Measurements from ENCODE around the gene URB2. TPM values are rescaled to one million over a fixed set of nuclear protein-coding genes. Genes with fewer than 3 reads are reported as not detected.

The URB2 gene
- total RNA-seq, 1 donor from 2014 or later, result 9.0 TPM

DNA sequence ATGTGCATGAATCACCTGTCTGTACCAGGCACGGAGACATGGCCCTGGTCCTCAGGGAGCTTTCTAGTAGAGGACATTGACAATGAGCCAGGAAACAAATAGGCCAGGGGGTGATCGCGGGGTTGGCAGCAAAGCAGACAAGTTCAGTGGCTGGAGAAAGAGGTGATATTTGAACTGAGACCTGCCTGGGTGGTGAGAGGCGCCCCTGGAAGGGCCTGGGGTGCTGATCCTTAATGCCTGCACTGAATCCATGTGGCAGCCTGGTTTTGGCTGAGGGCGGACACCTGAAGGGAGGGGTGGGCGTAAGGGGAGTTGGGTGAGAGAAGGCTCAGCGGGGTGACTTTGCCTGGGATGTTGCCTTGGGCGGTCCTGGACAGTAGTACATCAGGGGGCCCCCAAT, 35.9 kb downstream of the URB2 start:
- H3K27ac Mint-ChIP-seq (ENCODE audit: unreplicated experiment), result no peak overlapping the region

DNA sequence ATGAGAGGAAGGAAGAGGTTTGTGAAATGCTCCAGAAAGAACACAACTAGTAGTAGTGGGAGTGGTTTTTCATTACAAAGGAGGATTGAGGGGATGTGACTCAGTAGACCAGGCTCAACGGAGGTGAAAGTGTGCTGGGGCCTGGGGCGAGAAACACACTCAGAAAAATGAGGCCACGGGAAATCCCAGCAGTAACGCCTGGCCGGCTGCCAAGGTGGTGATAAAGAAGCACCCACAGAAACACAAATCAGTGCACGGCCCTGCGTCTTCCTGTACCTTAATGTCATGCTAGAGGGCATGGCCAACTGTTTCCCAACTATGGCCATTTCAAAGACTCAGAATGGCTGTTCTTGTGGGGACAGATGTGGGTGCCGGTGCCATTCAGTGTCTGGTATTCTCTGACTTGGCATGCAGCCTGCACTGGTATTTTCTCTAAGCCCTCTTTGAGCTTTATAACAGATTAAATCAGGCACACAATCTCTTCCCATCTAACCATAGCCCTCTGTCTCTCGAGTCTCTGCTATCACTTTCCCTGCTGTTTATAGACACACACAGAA, 38.2 kb downstream of the URB2 start:
- H3K4me1 Mint-ChIP-seq (ENCODE audit: low read depth, unreplicated experiment), result no peaks in the 10 kb centered on the region
- H3K36me3 Mint-ChIP-seq (ENCODE audit: unreplicated experiment), result no peaks in the 10 kb centered on the region

More for the DNA sequence above, 35.9 kb downstream of the URB2 start:
- Mint-ChIP-seq H3K4me1 (ENCODE audit: low read depth, unreplicated experiment) (no peaks in the 10 kb centered on the region), H3K36me3 (ENCODE audit: unreplicated experiment) (no peaks in the 10 kb centered on the region), H3K27me3 (ENCODE audit: unreplicated experiment) (no peaks in the 10 kb centered on the region), H3K4me3 (ENCODE audit: unreplicated experiment) (no peak overlapping the region), H3K9me3 (ENCODE audit: unreplicated experiment) (no peaks in the 10 kb centered on the region)
- TF ChIP-seq, protein P1, sequence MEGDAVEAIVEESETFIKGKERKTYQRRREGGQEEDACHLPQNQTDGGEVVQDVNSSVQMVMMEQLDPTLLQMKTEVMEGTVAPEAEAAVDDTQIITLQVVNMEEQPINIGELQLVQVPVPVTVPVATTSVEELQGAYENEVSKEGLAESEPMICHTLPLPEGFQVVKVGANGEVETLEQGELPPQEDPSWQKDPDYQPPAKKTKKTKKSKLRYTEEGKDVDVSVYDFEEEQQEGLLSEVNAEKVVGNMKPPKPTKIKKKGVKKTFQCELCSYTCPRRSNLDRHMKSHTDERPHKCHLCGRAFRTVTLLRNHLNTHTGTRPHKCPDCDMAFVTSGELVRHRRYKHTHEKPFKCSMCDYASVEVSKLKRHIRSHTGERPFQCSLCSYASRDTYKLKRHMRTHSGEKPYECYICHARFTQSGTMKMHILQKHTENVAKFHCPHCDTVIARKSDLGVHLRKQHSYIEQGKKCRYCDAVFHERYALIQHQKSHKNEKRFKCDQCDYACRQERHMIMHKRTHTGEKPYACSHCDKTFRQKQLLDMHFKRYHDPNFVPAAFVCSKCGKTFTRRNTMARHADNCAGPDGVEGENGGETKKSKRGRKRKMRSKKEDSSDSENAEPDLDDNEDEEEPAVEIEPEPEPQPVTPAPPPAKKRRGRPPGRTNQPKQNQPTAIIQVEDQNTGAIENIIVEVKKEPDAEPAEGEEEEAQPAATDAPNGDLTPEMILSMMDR (IDR thresholded peaks at IDR 0.05; ENCODE audit: partially characterized antibody, unreplicated experiment), result no peak
- no peak for DNase-seq

DNA sequence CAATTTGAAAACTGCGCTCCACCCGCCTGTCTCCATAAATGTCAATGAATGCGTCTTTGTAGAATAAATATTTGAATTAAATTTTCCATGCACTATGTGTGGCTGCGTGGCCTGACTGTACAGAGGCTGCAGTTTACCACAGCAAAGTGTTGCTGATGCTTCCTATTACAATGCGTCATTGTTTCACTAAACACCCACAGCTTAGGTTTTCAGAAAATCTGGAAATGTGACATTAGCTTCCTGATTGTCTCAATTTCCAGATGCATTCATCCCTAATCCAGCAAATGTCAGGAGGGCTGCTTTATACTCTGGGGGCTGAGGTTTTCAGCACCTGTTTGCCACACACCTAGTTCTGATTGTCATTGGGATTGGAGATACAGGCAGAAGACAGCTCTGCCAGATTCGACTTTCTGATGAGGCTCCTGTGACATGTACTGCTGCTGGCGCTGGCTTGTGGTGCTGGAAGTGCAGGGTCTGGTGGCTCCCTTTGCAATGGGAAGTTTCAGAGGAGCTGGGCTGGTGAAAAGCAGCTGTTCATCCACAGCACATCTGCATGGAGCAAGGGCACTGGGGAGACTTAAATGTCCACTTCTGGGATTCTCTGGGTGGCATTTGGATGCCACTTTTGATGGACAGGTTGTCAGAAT, 40.0 kb downstream of the URB2 start:
- Mint-ChIP-seq H3K9me3 (ENCODE audit: unreplicated experiment) (no peaks in the 10 kb centered on the region), H3K27me3 (ENCODE audit: unreplicated experiment) (no peaks in the 10 kb centered on the region), H3K27ac (ENCODE audit: unreplicated experiment) (no peak overlapping the region), H3K4me1 (ENCODE audit: low read depth, unreplicated experiment) (no peaks in the 10 kb centered on the region), H3K4me3 (ENCODE audit: unreplicated experiment) (no peak overlapping the region), H3K36me3 (ENCODE audit: unreplicated experiment) (no peaks in the 10 kb centered on the region)
- DNase-seq, result no peak
- TF ChIP-seq, protein P1 (IDR thresholded peaks at IDR 0.05; ENCODE audit: partially characterized antibody, unreplicated experiment), result no peak

More for the DNA sequence above, 38.2 kb downstream of the URB2 start:
- Mint-ChIP-seq H3K4me3 (ENCODE audit: unreplicated experiment) (no peak overlapping the region), H3K27ac (ENCODE audit: unreplicated experiment) (no peak overlapping the region), H3K27me3 (ENCODE audit: unreplicated experiment) (no peaks in the 10 kb centered on the region), H3K9me3 (ENCODE audit: unreplicated experiment) (no peaks in the 10 kb centered on the region)
- TF ChIP-seq, protein P1 (IDR thresholded peaks at IDR 0.05; ENCODE audit: partially characterized antibody, unreplicated experiment), result no peak
- no peak for DNase-seq

DNA sequence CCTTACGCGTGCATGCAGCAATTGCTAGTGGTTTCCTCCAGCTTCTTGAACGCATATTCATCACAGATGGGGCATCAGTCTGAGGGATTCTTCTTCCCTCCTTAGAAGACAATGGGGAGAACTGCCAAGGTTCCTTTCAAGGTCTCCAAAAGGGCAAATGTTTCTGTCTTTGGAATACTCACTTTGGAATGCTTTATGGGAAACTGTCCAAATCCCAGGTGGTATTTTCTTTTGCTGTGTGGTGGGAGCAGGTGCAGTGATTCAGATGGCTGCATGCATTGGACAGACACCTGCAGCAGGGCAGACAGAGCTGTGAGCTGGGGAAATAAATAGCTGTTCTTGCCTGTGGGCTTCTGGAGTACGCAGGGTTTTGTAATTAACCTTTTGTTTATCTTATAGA, 40.5 kb downstream of the URB2 start:
- Mint-ChIP-seq H3K36me3 (ENCODE audit: unreplicated experiment) (no peaks in the 10 kb centered on the region), H3K27me3 (ENCODE audit: unreplicated experiment) (no peaks in the 10 kb centered on the region), H3K27ac (ENCODE audit: unreplicated experiment) (no peak overlapping the region), H3K4me1 (ENCODE audit: low read depth, unreplicated experiment) (no peaks in the 10 kb centered on the region), H3K4me3 (ENCODE audit: unreplicated experiment) (no peak overlapping the region), H3K9me3 (ENCODE audit: unreplicated experiment) (no peaks in the 10 kb centered on the region)
- TF ChIP-seq, protein P1 (IDR thresholded peaks at IDR 0.05; ENCODE audit: partially characterized antibody, unreplicated experiment), result no peak
- no peak for DNase-seq

DNA sequence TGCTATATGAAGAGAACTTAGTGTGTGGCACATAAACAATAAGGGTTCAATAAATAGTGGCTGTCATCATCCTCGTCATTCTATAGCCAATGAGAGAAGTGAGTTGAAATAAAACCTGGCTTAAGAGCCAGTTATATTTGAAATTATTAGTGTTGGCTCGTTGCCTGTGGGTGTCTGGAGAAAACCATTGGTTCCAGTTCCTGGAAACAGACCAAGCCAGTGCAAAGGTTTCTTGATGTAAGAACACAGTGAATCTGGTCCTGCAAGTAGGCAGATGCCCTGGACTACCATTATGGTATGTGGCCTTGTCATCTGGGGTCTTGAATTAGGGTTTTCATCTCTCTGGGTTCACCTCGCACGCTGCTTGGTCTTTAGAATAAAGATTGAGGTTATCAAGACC, 43.3 kb downstream of the URB2 start:
- no peaks in the 10 kb centered on the region for H3K36me3 Mint-ChIP-seq (ENCODE audit: unreplicated experiment)
- TF ChIP-seq, protein P1 (IDR thresholded peaks at IDR 0.05; ENCODE audit: partially characterized antibody, unreplicated experiment), result no peak
- no peak for DNase-seq
- H3K4me3 Mint-ChIP-seq (ENCODE audit: unreplicated experiment), result no peak overlapping the region
- no peak overlapping the region for H3K27ac Mint-ChIP-seq (ENCODE audit: unreplicated experiment)
- no peaks in the 10 kb centered on the region for H3K9me3 Mint-ChIP-seq (ENCODE audit: unreplicated experiment)
- no peaks in the 10 kb centered on the region for H3K4me1 Mint-ChIP-seq (ENCODE audit: low read depth, unreplicated experiment)
- H3K27me3 Mint-ChIP-seq (ENCODE audit: unreplicated experiment), result no peaks in the 10 kb centered on the region

Data from glutamatergic neuron (in vitro differentiated cells).